ENCODE measurements around the gene AXIN2. TPM values are rescaled to one million over a fixed set of nuclear protein-coding genes. Genes with fewer than 3 reads are reported as not detected.

Gene AXIN2
- total and polyA plus RNA-seq, 10 of the 15 experiments (the other 5 are each of a cell fraction or from before 2014, with no cell fraction given), result 0.47 to 7.8 (median 3.1) TPM

DNA sequence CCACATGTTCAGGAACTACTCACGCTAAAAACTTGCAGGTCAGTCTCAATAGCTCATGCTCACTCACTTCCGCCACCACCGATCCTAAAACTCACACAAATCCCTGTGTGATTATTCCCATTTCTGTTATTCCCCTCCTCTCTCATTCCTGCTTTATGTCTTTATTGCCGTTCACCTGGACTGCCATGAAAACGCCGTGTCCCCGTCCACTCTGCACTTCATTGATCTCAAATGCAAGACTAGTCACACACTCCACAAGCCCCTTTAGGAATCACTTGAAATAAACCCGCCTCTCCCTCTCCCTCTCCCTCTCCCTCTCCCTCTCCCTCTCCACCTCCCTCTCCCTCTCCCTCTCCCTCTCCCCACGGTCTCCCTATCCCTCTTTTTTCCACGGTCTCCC, 78.0 kb downstream of the AXIN2 start (continued):
- no peak for TF ChIP-seq RELA (IDR thresholded peaks at IDR 0.05; ENCODE audit: borderline replicate concordance, partially characterized antibody)

DNA sequence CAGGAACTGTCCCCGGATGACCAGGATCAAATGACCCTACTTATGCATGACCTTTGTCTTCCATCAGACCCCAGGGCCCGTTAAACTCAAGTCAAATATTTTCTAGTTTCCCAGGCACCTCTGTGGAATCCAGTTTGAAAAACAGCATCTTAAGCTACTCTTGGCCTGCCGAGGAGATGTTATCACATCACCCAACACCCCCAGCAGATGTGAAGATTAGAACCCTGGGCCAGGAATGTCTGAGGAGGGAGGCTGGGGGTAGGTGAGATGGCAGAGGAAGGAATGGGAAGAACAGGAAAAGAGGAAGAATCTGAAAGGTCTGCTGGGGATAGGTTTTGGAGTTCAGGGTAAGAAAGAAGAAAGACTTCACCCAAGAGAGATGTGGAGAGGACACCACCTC, 79.2 kb downstream of the AXIN2 start:
- in situ Hi-C loops (cut with MboI), result no loop called here

More for the DNA sequence above, 79.2 kb downstream of the AXIN2 start:
- TF ChIP-seq BHLHE40 (IDR thresholded peaks at IDR 0.05; ENCODE audit: borderline replicate concordance in 1 of 2, low read depth in 2 of 2, low read length in 1 of 2), result no peak
- TF ChIP-seq CEBPB (IDR thresholded peaks at IDR 0.05; ENCODE audit: borderline replicate concordance in 1 of 2, low read depth in 2 of 2, low read length in 2 of 2), result no peak
- TF ChIP-seq SUPT20H (IDR thresholded peaks at IDR 0.05; ENCODE audit: borderline replicate concordance, control insufficient read depth, low read depth, low read length), result no peak
- TF ChIP-seq ZSCAN29 (IDR thresholded peaks at IDR 0.05), result no peak
- TF ChIP-seq FOXM1 (IDR thresholded peaks at IDR 0.05; ENCODE audit: low read depth, low read length), result no peak
- no peak for TF ChIP-seq DPF2 (IDR thresholded peaks at IDR 0.05)
- no peak for TF ChIP-seq CHD4 (IDR thresholded peaks at IDR 0.05)
- no peak for TF ChIP-seq HDAC6 (IDR thresholded peaks at IDR 0.05; ENCODE audit: unreplicated experiment)
- TF ChIP-seq ZNF384 (IDR thresholded peaks at IDR 0.05; ENCODE audit: borderline replicate concordance, low read depth, low read length), result no peak
- TF ChIP-seq, protein P1, sequence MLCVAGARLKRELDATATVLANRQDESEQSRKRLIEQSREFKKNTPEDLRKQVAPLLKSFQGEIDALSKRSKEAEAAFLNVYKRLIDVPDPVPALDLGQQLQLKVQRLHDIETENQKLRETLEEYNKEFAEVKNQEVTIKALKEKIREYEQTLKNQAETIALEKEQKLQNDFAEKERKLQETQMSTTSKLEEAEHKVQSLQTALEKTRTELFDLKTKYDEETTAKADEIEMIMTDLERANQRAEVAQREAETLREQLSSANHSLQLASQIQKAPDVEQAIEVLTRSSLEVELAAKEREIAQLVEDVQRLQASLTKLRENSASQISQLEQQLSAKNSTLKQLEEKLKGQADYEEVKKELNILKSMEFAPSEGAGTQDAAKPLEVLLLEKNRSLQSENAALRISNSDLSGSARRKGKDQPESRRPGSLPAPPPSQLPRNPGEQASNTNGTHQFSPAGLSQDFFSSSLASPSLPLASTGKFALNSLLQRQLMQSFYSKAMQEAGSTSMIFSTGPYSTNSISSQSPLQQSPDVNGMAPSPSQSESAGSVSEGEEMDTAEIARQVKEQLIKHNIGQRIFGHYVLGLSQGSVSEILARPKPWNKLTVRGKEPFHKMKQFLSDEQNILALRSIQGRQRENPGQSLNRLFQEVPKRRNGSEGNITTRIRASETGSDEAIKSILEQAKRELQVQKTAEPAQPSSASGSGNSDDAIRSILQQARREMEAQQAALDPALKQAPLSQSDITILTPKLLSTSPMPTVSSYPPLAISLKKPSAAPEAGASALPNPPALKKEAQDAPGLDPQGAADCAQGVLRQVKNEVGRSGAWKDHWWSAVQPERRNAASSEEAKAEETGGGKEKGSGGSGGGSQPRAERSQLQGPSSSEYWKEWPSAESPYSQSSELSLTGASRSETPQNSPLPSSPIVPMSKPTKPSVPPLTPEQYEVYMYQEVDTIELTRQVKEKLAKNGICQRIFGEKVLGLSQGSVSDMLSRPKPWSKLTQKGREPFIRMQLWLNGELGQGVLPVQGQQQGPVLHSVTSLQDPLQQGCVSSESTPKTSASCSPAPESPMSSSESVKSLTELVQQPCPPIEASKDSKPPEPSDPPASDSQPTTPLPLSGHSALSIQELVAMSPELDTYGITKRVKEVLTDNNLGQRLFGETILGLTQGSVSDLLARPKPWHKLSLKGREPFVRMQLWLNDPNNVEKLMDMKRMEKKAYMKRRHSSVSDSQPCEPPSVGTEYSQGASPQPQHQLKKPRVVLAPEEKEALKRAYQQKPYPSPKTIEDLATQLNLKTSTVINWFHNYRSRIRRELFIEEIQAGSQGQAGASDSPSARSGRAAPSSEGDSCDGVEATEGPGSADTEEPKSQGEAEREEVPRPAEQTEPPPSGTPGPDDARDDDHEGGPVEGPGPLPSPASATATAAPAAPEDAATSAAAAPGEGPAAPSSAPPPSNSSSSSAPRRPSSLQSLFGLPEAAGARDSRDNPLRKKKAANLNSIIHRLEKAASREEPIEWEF (IDR thresholded peaks at IDR 0.05; ENCODE audit: insufficient replicate concordance, low read depth, low read length), result no peak
- BruUV-seq (replicated peaks), result no TSS peak
- ChIA-PET RAD21 (ENCODE audit: unreplicated experiment) (no interaction called here), SMC1A (ENCODE audit: uncharacterized antibody, unreplicated experiment) (no interaction called here), CTCF (no interaction called here), POLR2A (no interaction called here)
- Histone ChIP-seq H3K27me3 (replicated peaks in 1 of 2; ENCODE audit: control insufficient read depth in 2 of 2, insufficient read depth in 2 of 2, low read length in 1 of 2) (no peaks in the 10 kb centered on the region; a peak in 1 of 4 replicates), H3K36me3 (ENCODE audit: control insufficient read depth in 2 of 2, insufficient read depth in 2 of 2, low read length in 1 of 2) (no peaks in the 10 kb centered on the region), H3K79me2 (ENCODE audit: control insufficient read depth, insufficient read depth, low read length) (no peaks in the 10 kb centered on the region), H3K4me1 (ENCODE audit: control insufficient read depth, insufficient read depth, low read length) (no peaks in the 10 kb centered on the region), H4K20me1 (ENCODE audit: control insufficient read depth, insufficient read depth) (no peaks in the 10 kb centered on the region), H3K9me3 (replicated peaks; ENCODE audit: control insufficient read depth, insufficient read depth, low read length) (no peaks in the 10 kb centered on the region; the same call in 2 of the 3 replicates), H3K27ac (ENCODE audit: control insufficient read depth, insufficient read depth) (no peak overlapping the region), H3K4me2 (ENCODE audit: control insufficient read depth, insufficient read depth) (no peak overlapping the region), H3K4me3 (no peak overlapping the region), H3K9ac (ENCODE audit: control insufficient read depth, insufficient read depth, low read length) (no peak overlapping the region), H2AFZ (ENCODE audit: control insufficient read depth, low read depth, low read length) (no peak overlapping the region)
- intact Hi-C loops (cut with micrococcal nuclease; ENCODE audit: unreplicated experiment), result no loop called here
- DNase-seq (ENCODE audit: low read depth, low spot score) (no peak), FAIRE-seq (no peak), ATAC-seq (no peak)
- WGBS (ENCODE audit: insufficient coverage, insufficient replicate concordance, low lambda C conversion rate, missing lambda C conversion rate), result 15% methylated on average over 3 of the region's 3 CpGs
